ENCODE data around the gene SPANXN5. TPM values are rescaled to one million over a fixed set of nuclear protein-coding genes. Genes with fewer than 3 reads are reported as not detected.
"Not testable (repeated sequence)": the region's sequence is repeated elsewhere in the genome, so short reads cannot be mapped to it uniquely, and the experiment has no call there.

The SPANXN5 gene
- polyA plus RNA-seq, 2 of the 4 experiments (the other 2 are of a cell fraction): not detected

DNA sequence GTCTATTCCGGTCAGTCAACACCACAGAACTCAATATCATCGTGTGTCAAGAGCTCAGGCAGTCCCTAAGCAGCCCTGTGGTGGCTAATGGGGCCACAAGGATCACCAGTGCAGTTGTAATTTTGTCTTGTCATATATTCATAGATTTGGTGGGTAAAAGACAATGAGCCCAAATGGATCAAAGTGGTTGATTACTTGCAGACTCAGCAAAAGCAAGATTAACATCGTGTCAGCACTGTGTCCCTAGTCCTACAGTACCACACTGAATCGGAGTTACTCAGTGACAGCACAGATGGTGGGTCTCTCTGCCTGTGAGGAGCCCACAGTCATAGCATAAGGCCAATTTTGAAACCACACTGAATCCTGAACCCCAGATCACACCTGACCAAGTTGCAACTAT lies 22.6 kb upstream of the SPANXN5 start:
- no peaks in the 10 kb centered on the region for H3K4me1 ChIP-seq
- FAIRE-seq (no peak), ATAC-seq (no peak), DNase-seq (ENCODE audit: low read depth in 1 of 2, low spot score in 1 of 2) (no peak)
- TF ChIP-seq NPAS2 (CRISPR knock-in tag; IDR thresholded peaks at IDR 0.05; ENCODE audit: borderline replicate concordance): no peak
- TF ChIP-seq, protein P1, sequence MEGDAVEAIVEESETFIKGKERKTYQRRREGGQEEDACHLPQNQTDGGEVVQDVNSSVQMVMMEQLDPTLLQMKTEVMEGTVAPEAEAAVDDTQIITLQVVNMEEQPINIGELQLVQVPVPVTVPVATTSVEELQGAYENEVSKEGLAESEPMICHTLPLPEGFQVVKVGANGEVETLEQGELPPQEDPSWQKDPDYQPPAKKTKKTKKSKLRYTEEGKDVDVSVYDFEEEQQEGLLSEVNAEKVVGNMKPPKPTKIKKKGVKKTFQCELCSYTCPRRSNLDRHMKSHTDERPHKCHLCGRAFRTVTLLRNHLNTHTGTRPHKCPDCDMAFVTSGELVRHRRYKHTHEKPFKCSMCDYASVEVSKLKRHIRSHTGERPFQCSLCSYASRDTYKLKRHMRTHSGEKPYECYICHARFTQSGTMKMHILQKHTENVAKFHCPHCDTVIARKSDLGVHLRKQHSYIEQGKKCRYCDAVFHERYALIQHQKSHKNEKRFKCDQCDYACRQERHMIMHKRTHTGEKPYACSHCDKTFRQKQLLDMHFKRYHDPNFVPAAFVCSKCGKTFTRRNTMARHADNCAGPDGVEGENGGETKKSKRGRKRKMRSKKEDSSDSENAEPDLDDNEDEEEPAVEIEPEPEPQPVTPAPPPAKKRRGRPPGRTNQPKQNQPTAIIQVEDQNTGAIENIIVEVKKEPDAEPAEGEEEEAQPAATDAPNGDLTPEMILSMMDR (IDR thresholded peaks at IDR 0.05): no peak
- TF ChIP-seq MAFK (IDR thresholded peaks at IDR 0.05; ENCODE audit: partially characterized antibody): peak; percentile 68
- TF ChIP-seq JUN (IDR thresholded peaks at IDR 0.05): no peak
- H3K4me3 ChIP-seq: no peak overlapping the region
- no peaks in the 10 kb centered on the region for H3K9me3 ChIP-seq
- POLR2A ChIA-PET: no interaction called here
- H3K27ac ChIP-seq: no peak overlapping the region
- no peak overlapping the region for H3K4me2 ChIP-seq
- CTCF ChIA-PET: no interaction called here
- 3% methylated on average over 4 of the region's 4 CpGs for WGBS (ENCODE audit: missing lambda C conversion rate)

DNA sequence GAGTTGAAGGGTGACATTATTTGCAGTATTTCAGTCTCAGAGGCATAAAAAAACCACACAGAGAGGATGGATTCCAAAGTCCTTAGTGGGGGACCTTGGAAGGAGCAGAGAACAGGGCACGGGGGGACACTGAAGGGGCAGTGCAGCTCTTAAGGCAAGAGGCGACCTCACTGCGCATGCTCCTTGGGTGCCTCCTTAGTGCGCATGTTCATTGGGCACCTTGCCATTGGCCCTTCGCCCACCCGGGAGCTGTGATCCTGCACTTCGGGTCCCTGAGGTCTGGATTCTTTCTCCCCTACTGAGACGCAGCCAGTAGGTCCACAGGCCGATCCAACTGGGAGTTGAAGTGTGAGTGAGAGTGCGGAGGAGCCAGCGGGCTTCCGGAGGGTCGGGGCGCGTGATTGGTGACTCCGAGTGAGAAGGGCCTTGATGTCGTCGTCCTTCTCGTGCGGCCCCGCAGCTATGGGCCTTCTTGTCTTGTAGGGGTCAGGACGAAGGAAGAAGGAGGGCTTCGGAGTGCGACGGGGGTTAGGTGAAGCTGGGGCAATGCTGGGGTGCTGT lies 13.9 kb upstream of the SPANXN5 start, which contains the start of gene XAGE5:
Gene XAGE5 (plus strand): TSS at position 223 of the 561 bp plus-strand sequence. CDS start 1,280 bp downstream, outside the sequence.
- ATAC-seq (no peak), FAIRE-seq (no peak), DNase-seq (ENCODE audit: low read depth in 1 of 2, low spot score in 1 of 2) (no peak)
- CTCF ChIA-PET: no interaction called here
- Histone ChIP-seq H3K4me2 (no peak within 1 kb of the TSS), H3K4me1 (no peaks in the 10 kb centered on the region), H3K4me3 (no peak within 1 kb of the TSS), H3K9me3 (no peaks in the 10 kb centered on the region), H3K27ac (no peak within 1 kb of the TSS)
- 65% methylated on average over 21 of the region's 25 CpGs for WGBS (ENCODE audit: missing lambda C conversion rate)
- POLR2A ChIA-PET: no interaction called here
- TF ChIP-seq POLR2A (IDR thresholded peaks at IDR 0.05; ENCODE audit: low read length) (no peak), RARB (CRISPR knock-in tag; IDR thresholded peaks at IDR 0.05) (no peak), PHF8 (IDR thresholded peaks at IDR 0.05; ENCODE audit: borderline replicate concordance, low read depth) (no peak), SREBF2 (IDR thresholded peaks at IDR 0.05) (no peak), ESRRA (IDR thresholded peaks at IDR 0.05; ENCODE audit: borderline replicate concordance, low read length) (no peak), HOXB13 (CRISPR knock-in tag; IDR thresholded peaks at IDR 0.05; ENCODE audit: low read depth) (no peak), FOSB (CRISPR knock-in tag; IDR thresholded peaks at IDR 0.05) (no peak), CHD4 (IDR thresholded peaks at IDR 0.05; ENCODE audit: borderline replicate concordance) (no peak)
- TF ChIP-seq, protein P2, sequence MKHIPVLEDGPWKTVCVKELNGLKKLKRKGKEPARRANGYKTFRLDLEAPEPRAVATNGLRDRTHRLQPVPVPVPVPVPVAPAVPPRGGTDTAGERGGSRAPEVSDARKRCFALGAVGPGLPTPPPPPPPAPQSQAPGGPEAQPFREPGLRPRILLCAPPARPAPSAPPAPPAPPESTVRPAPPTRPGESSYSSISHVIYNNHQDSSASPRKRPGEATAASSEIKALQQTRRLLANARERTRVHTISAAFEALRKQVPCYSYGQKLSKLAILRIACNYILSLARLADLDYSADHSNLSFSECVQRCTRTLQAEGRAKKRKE (CRISPR knock-in tag; IDR thresholded peaks at IDR 0.05; ENCODE audit: low read depth): no peak

DNA sequence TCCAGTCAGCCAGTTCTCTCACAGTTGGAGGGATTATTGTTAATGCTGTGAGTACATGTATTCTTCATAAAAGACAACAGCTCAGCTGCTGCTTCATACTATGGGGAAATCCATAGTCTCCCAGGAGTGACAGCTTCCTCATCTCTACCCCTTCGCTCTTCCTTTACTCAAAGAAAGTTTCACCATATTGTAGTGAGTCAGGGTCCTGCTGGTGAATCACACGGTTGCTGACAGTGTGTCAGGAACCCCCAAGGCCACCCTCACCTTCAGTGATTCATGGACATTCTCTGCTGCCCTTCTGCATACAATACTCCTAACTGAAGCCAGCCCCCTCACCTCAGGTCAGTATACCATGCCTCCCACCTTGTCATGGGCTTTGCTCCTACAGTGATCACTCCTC lies 7.6 kb upstream of the SPANXN5 start:
- POLR2A ChIA-PET; CTCF ChIA-PET; H3K4me1 ChIP-seq; FAIRE-seq; DNase-seq (ENCODE audit: low read depth in 1 of 2, low spot score in 1 of 2); H3K4me3 ChIP-seq; ATAC-seq; H3K27ac ChIP-seq; H3K9me3 ChIP-seq; H3K4me2 ChIP-seq: not testable (repeated sequence)
- WGBS (ENCODE audit: missing lambda C conversion rate): 20% methylated on average over 2 of the region's 2 CpGs

DNA sequence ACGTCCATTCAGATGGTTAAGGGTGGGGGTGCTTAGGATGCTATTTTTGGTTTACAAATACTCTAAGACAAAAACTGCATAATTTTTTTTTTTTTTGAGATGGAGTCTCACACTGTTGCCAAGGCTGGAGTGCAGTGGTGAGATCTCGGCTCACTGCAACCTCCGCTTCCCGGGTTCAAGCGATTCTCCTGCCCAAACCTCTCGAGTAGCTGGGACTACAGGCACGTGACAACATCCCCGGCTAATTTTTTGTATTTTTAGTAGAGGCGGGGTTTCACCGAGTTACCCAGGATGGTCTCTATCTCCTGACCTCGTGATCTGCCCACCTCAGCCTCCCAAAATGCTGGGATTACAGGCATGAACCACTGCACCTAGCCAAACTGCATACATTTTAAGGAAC lies 23.7 kb downstream of the SPANXN5 start:
- FAIRE-seq; H3K27ac ChIP-seq; DNase-seq (ENCODE audit: low read depth in 1 of 2, low spot score in 1 of 2); H3K4me1 ChIP-seq; POLR2A ChIA-PET; CTCF ChIA-PET; ATAC-seq; H3K4me2 ChIP-seq; H3K9me3 ChIP-seq; H3K4me3 ChIP-seq: not testable (repeated sequence)
- WGBS (ENCODE audit: missing lambda C conversion rate): 44% methylated on average over 10 of the region's 11 CpGs

DNA sequence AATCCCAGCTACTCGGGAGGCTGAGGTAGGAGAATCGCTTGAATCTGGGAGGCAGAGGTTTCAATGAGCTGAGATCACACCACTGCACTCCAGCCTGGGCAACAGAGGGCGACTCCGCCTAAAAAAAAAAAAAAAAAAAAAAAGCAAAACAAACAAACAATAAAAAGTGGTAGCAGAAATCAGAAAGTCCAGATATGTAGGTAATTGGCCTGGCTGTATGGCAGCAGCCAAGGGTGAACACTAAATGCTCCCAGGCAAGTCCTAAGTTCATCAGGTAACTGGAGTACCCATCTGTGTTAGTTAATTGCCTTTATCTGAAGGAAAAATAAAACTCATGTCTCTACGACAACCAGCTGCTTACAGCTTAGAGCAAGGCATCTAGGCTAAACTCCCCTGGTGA lies 31.2 kb downstream of the SPANXN5 start:
- POLR2A ChIA-PET; H3K4me3 ChIP-seq; H3K9me3 ChIP-seq; H3K27ac ChIP-seq; CTCF ChIA-PET; H3K4me2 ChIP-seq; FAIRE-seq; H3K4me1 ChIP-seq; DNase-seq (ENCODE audit: low read depth in 1 of 2, low spot score in 1 of 2); ATAC-seq: not testable (repeated sequence)
- 26% methylated on average over 4 of the region's 5 CpGs for WGBS (ENCODE audit: missing lambda C conversion rate)

DNA sequence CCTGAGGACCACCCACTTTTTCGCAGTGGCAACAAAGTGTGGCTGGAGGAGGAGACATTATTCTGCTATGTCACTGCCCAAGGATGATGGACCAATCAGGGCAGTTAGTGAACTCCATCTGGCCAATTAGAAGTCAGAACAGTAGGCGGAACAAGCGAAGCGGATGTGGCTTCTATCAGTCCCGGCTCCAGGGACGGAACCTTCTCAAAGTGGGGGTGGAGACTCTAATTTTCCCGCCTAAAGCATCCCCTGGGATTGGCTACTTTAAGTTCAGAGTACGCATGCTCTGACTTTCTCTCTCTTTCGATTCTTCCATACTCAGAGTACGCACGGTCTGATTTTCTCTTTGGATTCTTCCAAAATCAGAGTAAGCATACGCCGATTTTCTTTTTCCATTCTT lies 46.3 kb downstream of the SPANXN5 start, which contains the start of gene SSX2B:
Gene SSX2B (plus strand): TSS at position 301 of the 400 bp plus-strand sequence. CDS start 1,429 bp downstream, outside the sequence.
- FAIRE-seq; POLR2A ChIA-PET; H3K4me1 ChIP-seq; H3K4me2 ChIP-seq; ATAC-seq; H3K27ac ChIP-seq; CTCF ChIA-PET; H3K9me3 ChIP-seq; DNase-seq (ENCODE audit: low read depth in 1 of 2, low spot score in 1 of 2); H3K4me3 ChIP-seq: not testable (repeated sequence)
- no CpG with 5 or more reads among the region's 13 CpGs for WGBS (ENCODE audit: missing lambda C conversion rate)
